ENCODE data around the gene MOGAT3. TPM values are rescaled to one million over a fixed set of nuclear protein-coding genes. Genes with fewer than 3 reads are reported as not detected.

MOGAT3 gene
- total and polyA plus RNA-seq, 9 of the 15 experiments (the other 6 are each of a cell fraction or from before 2014, with no cell fraction given), result 0.07 to 0.17 (median 0.13) TPM; not detected in 6

DNA sequence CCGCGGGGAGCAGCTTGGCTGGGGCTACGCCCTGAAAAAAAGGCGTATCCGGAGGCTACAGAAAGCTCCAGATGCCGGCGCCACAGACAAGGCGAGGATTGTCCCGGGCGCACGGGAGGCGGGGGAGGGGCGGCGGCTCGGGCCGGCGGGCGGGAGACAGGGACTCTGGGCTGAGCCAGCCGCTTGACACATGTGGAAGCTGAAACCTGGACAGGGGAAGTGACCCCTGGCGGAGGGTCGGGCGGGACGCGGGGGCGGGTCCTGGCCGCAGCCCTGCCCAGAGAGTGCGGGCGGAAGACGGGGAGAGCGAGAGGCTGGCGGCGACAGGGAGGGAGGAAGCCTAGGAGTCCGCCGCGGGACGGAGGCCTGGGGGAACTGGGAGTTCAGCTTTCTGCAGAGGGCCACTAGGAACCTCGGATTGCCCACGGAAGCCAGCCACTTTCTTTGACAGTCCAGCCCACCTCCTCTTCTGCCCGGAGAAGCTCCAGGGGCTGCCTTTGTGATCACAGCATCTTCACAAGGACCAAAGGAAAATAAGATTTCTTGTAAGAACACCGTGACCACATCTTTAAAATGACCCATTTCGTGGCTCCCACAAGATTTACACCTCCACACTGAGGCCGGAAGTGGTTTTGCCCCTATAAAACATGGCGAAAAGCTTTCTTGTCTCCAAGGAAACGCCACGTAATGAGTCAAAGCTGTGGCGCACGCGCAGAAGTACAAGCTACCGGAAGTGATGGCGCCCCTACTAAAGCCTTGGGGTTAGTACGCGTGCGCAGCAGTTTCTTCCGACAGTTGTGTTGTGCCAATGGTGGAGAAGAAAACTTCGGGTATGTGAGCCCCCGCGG is 16.8 kb upstream of the MOGAT3 start, which contains the start of the genes PLOD3 and ZNHIT1:
TSS of gene PLOD3 (minus strand) at position 194 of the 848 bp plus-strand sequence. CDS start 307 bp downstream, outside the sequence.
TSS of gene ZNHIT1 (plus strand) at position 778 of the 848 bp plus-strand sequence. CDS start at position 809, 31 bp downstream.
- H4K20me1 ChIP-seq (replicated peaks; ENCODE audit: control insufficient read depth, insufficient read depth, low read length), result no peaks in the 10 kb centered on the region
- H3K9me3 ChIP-seq (replicated peaks; ENCODE audit: control insufficient read depth, insufficient read depth, low read depth, low read length), result no peaks in the 10 kb centered on the region
- under 1% methylated on average over 34 of the region's 57 CpGs for WGBS (ENCODE audit: insufficient coverage, low coverage, missing lambda C conversion rate)
- in situ Hi-C loops (cut with MboI) (no loop called here), intact Hi-C loops (cut with micrococcal nuclease) (loop anchor here (1.0 kb wide), 1 partner anchor 25 kb away; no protein-coding TSS in a partner anchor)
- ATAC-seq (peak; percentile 94), DNase-seq (ENCODE audit: extremely low read depth in 1 of 4, low spot score in 3 of 4) (peak; percentile 98 to 100 (median 99)), FAIRE-seq (peak; percentile 99)
- peaks cover 35% of the 10 kb centered on the region; the same call in 2 of the 3 replicates for H3K36me3 ChIP-seq (ENCODE audit: control insufficient read depth, insufficient read depth, low read length)
- ChIA-PET POLR2A (interaction anchor here (0.5 to 2.4 kb wide), 18 partner anchors 10 to 122 kb away, joined by 3 to 19 read pairs (median 4); partner anchors contain the start of gene CLDN15), CTCF (ENCODE audit: low intra/inter-chr PET ratio) (interaction anchor here (0.6 to 1.0 kb wide), 3 partner anchors 25 to 604 kb away, joined by 3 read pairs; no protein-coding TSS in a partner anchor)
- peak within 1 kb of the TSS; percentile 97 for H2AFZ ChIP-seq (ENCODE audit: low read depth, low read length)
- peaks cover 22 to 42% of the 10 kb centered on the region in 2 experiments for H3K4me1 ChIP-seq (replicated peaks in 1 of 2; ENCODE audit: control insufficient read depth in 2 of 2, insufficient read depth in 2 of 2, low read length in 2 of 2)
- H3K27ac ChIP-seq (ENCODE audit: extremely low read depth, low read depth, low read length), result peak within 1 kb of the TSS; percentile 95
- H3K27me3 ChIP-seq (ENCODE audit: control insufficient read depth in 2 of 2, insufficient read depth in 2 of 2, low read length in 2 of 2), result no peaks in the 10 kb centered on the region
- no TSS peak for BruUV-seq (replicated peaks)
- H3K4me3 ChIP-seq, result peak within 1 kb of the TSS; percentile 67
- H3K79me2 ChIP-seq (ENCODE audit: control insufficient read depth, insufficient read depth, low read length), result peaks cover 46% of the 10 kb centered on the region
- H3K9ac ChIP-seq (ENCODE audit: insufficient read depth in 1 of 2, low read depth in 2 of 2, low read length in 2 of 2), result peak within 1 kb of the TSS; percentile 88 to 92
- peak within 1 kb of the TSS; percentile 96 for H3K4me2 ChIP-seq (ENCODE audit: insufficient read depth, low read length)
- H3K9me1 ChIP-seq (ENCODE audit: control insufficient read depth, insufficient read depth, low read length), result peaks cover 9% of the 10 kb centered on the region
- no peak; the same call in none of the 2 replicates for TF ChIP-seq MYNN (IDR thresholded peaks at IDR 0.05)
- no peak for TF ChIP-seq MYNN (CRISPR knock-in tag; IDR thresholded peaks at IDR 0.05)
- no peak for TF ChIP-seq KAT8 (IDR thresholded peaks at IDR 0.05; ENCODE audit: low read depth)
- no peak for TF ChIP-seq PPARD (CRISPR knock-in tag; IDR thresholded peaks at IDR 0.05)
- peak; percentile 53 to 92 for TF ChIP-seq MAZ (CRISPR knock-in tag; conservative IDR thresholded peaks at IDR 0.05 in 1 of 2, IDR thresholded peaks at IDR 0.05 in 1 of 2)
- no peak for TF ChIP-seq CHCHD3 (CRISPR knock-in tag; IDR thresholded peaks at IDR 0.05)
- no peak for TF ChIP-seq ZNF143 (CRISPR knock-in tag; IDR thresholded peaks at IDR 0.05)
- TF ChIP-seq ZNF124 (CRISPR knock-in tag; IDR thresholded peaks at IDR 0.05), result no peak
- peak; percentile 49 to 55 for TF ChIP-seq FOXK2 (conservative IDR thresholded peaks at IDR 0.05 in 1 of 2, IDR thresholded peaks at IDR 0.05 in 1 of 2; ENCODE audit: low read depth in 2 of 2)
- TF ChIP-seq ZNF707 (CRISPR knock-in tag; conservative IDR thresholded peaks at IDR 0.05), result no peak
- no peak for TF ChIP-seq ZNF324 (CRISPR knock-in tag; IDR thresholded peaks at IDR 0.05)
- TF ChIP-seq ZNF175 (CRISPR knock-in tag; IDR thresholded peaks at IDR 0.05; ENCODE audit: low read depth), result no peak
- peak; percentile 57 to 97 for TF ChIP-seq SIN3A (IDR thresholded peaks at IDR 0.05; ENCODE audit: borderline replicate concordance in 2 of 2, control insufficient read depth in 1 of 2, low read depth in 2 of 2, low read length in 2 of 2)
- no peak for TF ChIP-seq ERF (CRISPR knock-in tag; IDR thresholded peaks at IDR 0.05)
- peak; percentile 75 for TF ChIP-seq ETV5 (CRISPR knock-in tag; IDR thresholded peaks at IDR 0.05; ENCODE audit: low read depth)
- no peak for TF ChIP-seq NFRKB (IDR thresholded peaks at IDR 0.05; ENCODE audit: low read depth)
- peak; percentile 77 for TF ChIP-seq POLR2A (conservative IDR thresholded peaks at IDR 0.05)
- TF ChIP-seq POLR2AphosphoS2 (IDR thresholded peaks at IDR 0.05; ENCODE audit: low read length), result no peak
- 0 out of 2 replicates have a peak, but pooled peaks have one; percentile 0 for TF ChIP-seq KLF1 (tag; IDR thresholded peaks at IDR 0.05)
- peak; percentile 57; the same call in 1 of the 2 replicates for TF ChIP-seq BMI1 (IDR thresholded peaks at IDR 0.05; ENCODE audit: low read length)
- peak; percentile 91 for TF ChIP-seq MEIS2 (IDR thresholded peaks at IDR 0.05; ENCODE audit: partially characterized antibody)
- TF ChIP-seq ETS1 (conservative IDR thresholded peaks at IDR 0.05; ENCODE audit: control insufficient read depth, low read depth, low read length), result peak; percentile 86

All from K562 (cell line).